Liver (tissue), 9 donors: Measurements from ENCODE around the gene ACTN1. TPM values are rescaled to one million over a fixed set of nuclear protein-coding genes. Genes with fewer than 3 reads are reported as not detected.
A peak's percentile ranks its signal among the peaks of the same experiment; 100 is the strongest.

Experiments
- DNase-seq: peaks from one replicate; pipeline ENCODE4 v3.0.0-alpha.2; 2017; ENCODE audit warnings: low spot score
- H3K27ac ChIP-seq, 2 donors: one replicate each; pipeline ENCODE4 v1.7.0; 2013; ENCODE audit warnings: inconsistent platforms in 2 of 2, low read length in 2 of 2, control low read depth in 1 of 2, low read depth in 1 of 2, mild to moderate bottlenecking in 1 of 2
- H3K27me3 ChIP-seq, 4 donors: one replicate each; pipeline versions ENCODE4 v1.6.1 to v1.7.0; 2013; ENCODE audit warnings: low read length in 3 of 4, inconsistent platforms in 1 of 4, mild to moderate bottlenecking in 1 of 4, moderate library complexity in 1 of 4; ENCODE audit not compliant: control insufficient read depth in 4 of 4, insufficient read depth in 4 of 4
- H3K36me3 ChIP-seq, 4 donors: one replicate each; pipeline versions ENCODE4 v1.6.1 to v1.7.0; 2013; ENCODE audit warnings: low read length in 3 of 4, mild to moderate bottlenecking in 3 of 4, low read depth in 1 of 4, moderate library complexity in 1 of 4; ENCODE audit not compliant: control insufficient read depth in 4 of 4, insufficient read depth in 3 of 4
- H3K4me1 ChIP-seq, 4 donors: one replicate each; pipeline versions ENCODE4 v1.6.1 to v1.7.0; 2013; ENCODE audit warnings: low read length in 3 of 4, mild to moderate bottlenecking in 3 of 4, moderate library complexity in 1 of 4; ENCODE audit not compliant: control insufficient read depth in 4 of 4, insufficient read depth in 4 of 4
- H3K4me3 ChIP-seq, 3 donors: one replicate each; pipeline versions ENCODE4 v1.6.1 to v1.7.0; 2013; ENCODE audit warnings: low read length in 3 of 3, control low read depth in 1 of 3, low read depth in 1 of 3, mild to moderate bottlenecking in 1 of 3
- H3K9ac ChIP-seq, 2 donors: one replicate each; pipeline ENCODE4 v1.7.0; 2013; ENCODE audit warnings: low read length in 2 of 2, mild to moderate bottlenecking in 2 of 2, moderate library complexity in 2 of 2, control low read depth in 1 of 2, low read depth in 1 of 2
- H3K9me3 ChIP-seq, 4 donors: one replicate each; pipeline versions ENCODE4 v1.6.1 to v1.7.0; 2013; ENCODE audit warnings: low read length in 3 of 4; ENCODE audit not compliant: control insufficient read depth in 4 of 4
- CTCF ChIP-seq: fragments of 150-350 bp; IDR thresholded peaks from 2 replicates; pipeline ENCODE4 v1.5.1; 2017; ENCODE audit warnings: improper control_type of control experiment, low read depth, low read length; ENCODE audit not compliant: missing input control
- EGR1 ChIP-seq, 2 donors: IDR thresholded peaks; 2 replicates each; pipeline ENCODE4 v1.6.1; 2016 to 2018; ENCODE audit warnings: antibody characterized with exemption in 2 of 2, low read depth in 2 of 2
- FOXA1 ChIP-seq: IDR thresholded peaks from 2 replicates; pipeline ENCODE4 v1.6.1; 2016; ENCODE audit warnings: antibody characterized with exemption
- FOXA2 ChIP-seq: IDR thresholded peaks from 2 replicates; pipeline ENCODE4 v1.6.1; 2016; ENCODE audit warnings: antibody characterized with exemption
- GABPA ChIP-seq, 2 donors: IDR thresholded peaks in 1 of 2; conservative IDR thresholded peaks in 1 of 2; 2 replicates each; pipeline ENCODE4 v1.6.1; 2016; ENCODE audit warnings: antibody characterized with exemption in 2 of 2, mild to moderate bottlenecking in 1 of 2, moderate library complexity in 1 of 2
- HNF4A ChIP-seq, 2 donors: conservative IDR thresholded peaks; 2 replicates each; pipeline ENCODE4 v1.6.1; 2016; ENCODE audit warnings: antibody characterized with exemption in 2 of 2, mild to moderate bottlenecking in 2 of 2
- HNF4G ChIP-seq: IDR thresholded peaks from 2 replicates; pipeline ENCODE4 v1.6.1; 2016; ENCODE audit warnings: antibody characterized with exemption
- JUND ChIP-seq, 2 donors: IDR thresholded peaks; 2 replicates each; pipeline ENCODE4 v1.6.1; 2016; ENCODE audit warnings: antibody characterized with exemption in 2 of 2
- NR2F2 ChIP-seq: IDR thresholded peaks from 2 replicates; pipeline ENCODE4 v1.6.1; 2016; ENCODE audit warnings: antibody characterized with exemption
- RAD21 ChIP-seq, 2 donors: IDR thresholded peaks; 2 replicates each; pipeline ENCODE4 v1.6.1; 2016; ENCODE audit warnings: antibody characterized with exemption in 2 of 2, mild to moderate bottlenecking in 2 of 2
- RXRA ChIP-seq, 2 donors: IDR thresholded peaks; 2 replicates each; pipeline ENCODE4 v1.6.1; 2017 to 2018; ENCODE audit warnings: antibody characterized with exemption in 2 of 2, mild to moderate bottlenecking in 1 of 2
- SP1 ChIP-seq: IDR thresholded peaks from 2 replicates; pipeline ENCODE4 v1.6.1; 2018; ENCODE audit warnings: antibody characterized with exemption, mild to moderate bottlenecking
- TAF1 ChIP-seq: conservative IDR thresholded peaks from 2 replicates; pipeline ENCODE4 v1.6.1; 2016; ENCODE audit warnings: antibody characterized with exemption, mild to moderate bottlenecking
- YY1 ChIP-seq: IDR thresholded peaks from 2 replicates; pipeline ENCODE4 v1.6.1; 2016; ENCODE audit warnings: antibody characterized with exemption, mild to moderate bottlenecking
- WGBS: extraction: QIAGEN DNeasy Blood & Tissue Kit; methylation state at CpG from one replicate; pipeline ENCODE4 v1.1.7; 2013; 5-methylcytosine and 5-hydroxymethylcytosine counted together
- polyA plus RNA-seq, 2 donors: library from polyadenylated mRNA; stranded (reverse) in 1 of 2; unstranded in 1 of 2; fragments of 200-250 nt in 1 of 2; fragments of >200 nt in 1 of 2; fragmentation: Nextera tagmentation in 1 of 2; extraction: Ambion mirVana in 1 of 2; gene quantifications; one replicate each; pipeline versions ENCODE4 v1.2.1 to v1.2.3, GENCODE V29; 2013 to 2015
- total RNA-seq, 2 donors: library from RNA; depleted of rRNA; stranded (reverse); fragments of >200 nt; gene quantifications; one replicate each; pipeline ENCODE4 v1.2.3, GENCODE V29; 2014
- TF ChIP-seq, protein P1 (sequence below): IDR thresholded peaks from 2 replicates; pipeline ENCODE4 v1.6.1; 2016; ENCODE audit warnings: antibody characterized with exemption
- TF ChIP-seq, protein P2 (sequence below): IDR thresholded peaks from 2 replicates; pipeline ENCODE4 v1.6.1; 2016; ENCODE audit warnings: antibody characterized with exemption
- TF ChIP-seq, protein P3 (sequence below): IDR thresholded peaks from 2 replicates; pipeline ENCODE4 v1.6.1; 2016; ENCODE audit warnings: antibody characterized with exemption
- TF ChIP-seq, protein P4 (sequence below): IDR thresholded peaks from 2 replicates; pipeline ENCODE4 v1.6.1; 2016; ENCODE audit warnings: antibody characterized with exemption, mild to moderate bottlenecking
- donor health status: healthy.
- donor health status: healthy.
- donor health status: healthy.
- donor health status: healthy.
- donor health status: healthy.

Gene ACTN1
- total and polyA plus RNA-seq, 4 donors: 36.2 to 100 (median 63.1) TPM

GRCh38 chr14:69003626-69004025 lies 24.5 kb upstream of the ACTN1 start:
- H3K27ac ChIP-seq: no peak overlapping the region
- no peak overlapping the region for H3K9ac ChIP-seq
- H3K9me3 ChIP-seq: no peaks in the 10 kb centered on the region
- TF ChIP-seq GABPA (IDR thresholded peaks at IDR 0.05 in 1 of 2, conservative IDR thresholded peaks at IDR 0.05 in 1 of 2) (no peak), RXRA (IDR thresholded peaks at IDR 0.05) (no peak), SP1 (no peak), YY1 (no peak)
- H3K36me3 ChIP-seq: no peaks in the 10 kb centered on the region
- H3K27me3 ChIP-seq: no peaks in the 10 kb centered on the region
- no peak overlapping the region for H3K4me3 ChIP-seq
- no peak for DNase-seq
- 93% methylated on average over 10 of the region's 10 CpGs for WGBS
- H3K4me1 ChIP-seq: no peaks in the 10 kb centered on the region

DNA sequence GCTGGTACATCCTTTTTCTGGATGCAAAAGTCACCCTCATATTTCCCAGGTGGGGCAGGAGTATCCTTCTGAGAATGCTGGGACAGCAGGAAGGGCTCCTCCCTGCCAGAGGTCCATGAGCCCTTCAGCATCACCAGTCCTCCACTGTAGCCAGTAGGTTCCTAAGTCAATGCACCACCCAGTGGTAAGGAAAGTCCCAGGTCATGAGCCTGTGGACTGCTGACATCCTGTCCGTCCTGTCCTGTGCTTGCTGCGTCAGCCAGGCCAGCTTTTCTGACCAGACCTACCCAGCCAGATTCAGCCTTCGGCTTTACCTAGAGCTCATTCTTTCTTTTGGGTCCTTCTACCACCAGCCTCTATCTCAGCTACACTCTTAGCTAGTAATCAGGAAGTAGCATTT lies 23.0 kb upstream of the ACTN1 start:
- 35% methylated on average over 3 of the region's 3 CpGs for WGBS
- no peak overlapping the region for H3K27ac ChIP-seq
- no peak for DNase-seq
- TF ChIP-seq RXRA (IDR thresholded peaks at IDR 0.05): peak; percentile 51 to 60
- peak; percentile 86 to 96 for TF ChIP-seq RAD21 (IDR thresholded peaks at IDR 0.05)
- peak; percentile 65 for TF ChIP-seq CTCF
- TF ChIP-seq NR2F2: no peak
- no peak for TF ChIP-seq EGR1 (IDR thresholded peaks at IDR 0.05; ENCODE audit: low read depth in 2 of 2)
- no peaks in the 10 kb centered on the region for H3K4me1 ChIP-seq
- no peak overlapping the region for H3K4me3 ChIP-seq
- H3K36me3 ChIP-seq: no peaks in the 10 kb centered on the region
- H3K27me3 ChIP-seq: no peaks in the 10 kb centered on the region
- H3K9ac ChIP-seq: no peak overlapping the region
- no peaks in the 10 kb centered on the region for H3K9me3 ChIP-seq

DNA sequence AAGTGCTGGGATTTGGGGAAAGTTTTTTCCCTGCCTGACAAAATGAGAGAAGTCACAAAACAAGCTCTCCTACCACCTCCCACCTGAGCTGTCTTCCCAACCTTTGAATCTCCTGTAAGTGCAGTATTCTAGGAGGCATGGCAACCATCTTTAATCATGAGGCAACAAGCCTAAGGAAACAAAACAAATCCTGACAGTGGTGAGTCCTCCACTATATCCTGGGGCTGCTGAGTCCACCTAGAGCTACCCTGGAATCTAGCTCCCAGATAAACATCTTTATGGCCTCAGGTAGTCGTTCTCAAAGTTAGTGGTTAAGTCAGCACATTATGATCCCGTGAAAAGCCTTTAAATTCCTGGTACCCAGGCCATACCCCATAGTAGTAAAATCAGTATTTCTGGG lies 22.3 kb upstream of the ACTN1 start:
- H3K27me3 ChIP-seq: no peaks in the 10 kb centered on the region
- H3K9me3 ChIP-seq: no peaks in the 10 kb centered on the region
- no peaks in the 10 kb centered on the region for H3K36me3 ChIP-seq
- no peaks in the 10 kb centered on the region for H3K4me1 ChIP-seq
- DNase-seq: no peak
- H3K4me3 ChIP-seq: no peak overlapping the region
- TF ChIP-seq RAD21 (IDR thresholded peaks at IDR 0.05): no peak
- no peak for TF ChIP-seq CTCF
- TF ChIP-seq SP1: no peak
- TF ChIP-seq, protein P1, sequence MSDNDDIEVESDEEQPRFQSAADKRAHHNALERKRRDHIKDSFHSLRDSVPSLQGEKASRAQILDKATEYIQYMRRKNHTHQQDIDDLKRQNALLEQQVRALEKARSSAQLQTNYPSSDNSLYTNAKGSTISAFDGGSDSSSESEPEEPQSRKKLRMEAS: no peak
- no peak for TF ChIP-seq GABPA (IDR thresholded peaks at IDR 0.05 in 1 of 2, conservative IDR thresholded peaks at IDR 0.05 in 1 of 2)
- no peak for TF ChIP-seq HNF4A (conservative IDR thresholded peaks at IDR 0.05)
- no peak for TF ChIP-seq FOXA1
- TF ChIP-seq JUND (IDR thresholded peaks at IDR 0.05): no peak
- no peak for TF ChIP-seq TAF1
- TF ChIP-seq HNF4G: no peak
- TF ChIP-seq, protein P2, sequence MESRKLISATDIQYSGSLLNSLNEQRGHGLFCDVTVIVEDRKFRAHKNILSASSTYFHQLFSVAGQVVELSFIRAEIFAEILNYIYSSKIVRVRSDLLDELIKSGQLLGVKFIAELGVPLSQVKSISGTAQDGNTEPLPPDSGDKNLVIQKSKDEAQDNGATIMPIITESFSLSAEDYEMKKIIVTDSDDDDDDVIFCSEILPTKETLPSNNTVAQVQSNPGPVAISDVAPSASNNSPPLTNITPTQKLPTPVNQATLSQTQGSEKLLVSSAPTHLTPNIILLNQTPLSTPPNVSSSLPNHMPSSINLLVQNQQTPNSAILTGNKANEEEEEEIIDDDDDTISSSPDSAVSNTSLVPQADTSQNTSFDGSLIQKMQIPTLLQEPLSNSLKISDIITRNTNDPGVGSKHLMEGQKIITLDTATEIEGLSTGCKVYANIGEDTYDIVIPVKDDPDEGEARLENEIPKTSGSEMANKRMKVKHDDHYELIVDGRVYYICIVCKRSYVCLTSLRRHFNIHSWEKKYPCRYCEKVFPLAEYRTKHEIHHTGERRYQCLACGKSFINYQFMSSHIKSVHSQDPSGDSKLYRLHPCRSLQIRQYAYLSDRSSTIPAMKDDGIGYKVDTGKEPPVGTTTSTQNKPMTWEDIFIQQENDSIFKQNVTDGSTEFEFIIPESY: no peak
- TF ChIP-seq, protein P3, sequence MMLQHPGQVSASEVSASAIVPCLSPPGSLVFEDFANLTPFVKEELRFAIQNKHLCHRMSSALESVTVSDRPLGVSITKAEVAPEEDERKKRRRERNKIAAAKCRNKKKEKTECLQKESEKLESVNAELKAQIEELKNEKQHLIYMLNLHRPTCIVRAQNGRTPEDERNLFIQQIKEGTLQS: no peak
- TF ChIP-seq, protein P4, sequence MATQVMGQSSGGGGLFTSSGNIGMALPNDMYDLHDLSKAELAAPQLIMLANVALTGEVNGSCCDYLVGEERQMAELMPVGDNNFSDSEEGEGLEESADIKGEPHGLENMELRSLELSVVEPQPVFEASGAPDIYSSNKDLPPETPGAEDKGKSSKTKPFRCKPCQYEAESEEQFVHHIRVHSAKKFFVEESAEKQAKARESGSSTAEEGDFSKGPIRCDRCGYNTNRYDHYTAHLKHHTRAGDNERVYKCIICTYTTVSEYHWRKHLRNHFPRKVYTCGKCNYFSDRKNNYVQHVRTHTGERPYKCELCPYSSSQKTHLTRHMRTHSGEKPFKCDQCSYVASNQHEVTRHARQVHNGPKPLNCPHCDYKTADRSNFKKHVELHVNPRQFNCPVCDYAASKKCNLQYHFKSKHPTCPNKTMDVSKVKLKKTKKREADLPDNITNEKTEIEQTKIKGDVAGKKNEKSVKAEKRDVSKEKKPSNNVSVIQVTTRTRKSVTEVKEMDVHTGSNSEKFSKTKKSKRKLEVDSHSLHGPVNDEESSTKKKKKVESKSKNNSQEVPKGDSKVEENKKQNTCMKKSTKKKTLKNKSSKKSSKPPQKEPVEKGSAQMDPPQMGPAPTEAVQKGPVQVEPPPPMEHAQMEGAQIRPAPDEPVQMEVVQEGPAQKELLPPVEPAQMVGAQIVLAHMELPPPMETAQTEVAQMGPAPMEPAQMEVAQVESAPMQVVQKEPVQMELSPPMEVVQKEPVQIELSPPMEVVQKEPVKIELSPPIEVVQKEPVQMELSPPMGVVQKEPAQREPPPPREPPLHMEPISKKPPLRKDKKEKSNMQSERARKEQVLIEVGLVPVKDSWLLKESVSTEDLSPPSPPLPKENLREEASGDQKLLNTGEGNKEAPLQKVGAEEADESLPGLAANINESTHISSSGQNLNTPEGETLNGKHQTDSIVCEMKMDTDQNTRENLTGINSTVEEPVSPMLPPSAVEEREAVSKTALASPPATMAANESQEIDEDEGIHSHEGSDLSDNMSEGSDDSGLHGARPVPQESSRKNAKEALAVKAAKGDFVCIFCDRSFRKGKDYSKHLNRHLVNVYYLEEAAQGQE: no peak
- TF ChIP-seq RXRA (IDR thresholded peaks at IDR 0.05): no peak
- TF ChIP-seq NR2F2: no peak
- no peak for TF ChIP-seq YY1
- TF ChIP-seq FOXA2: no peak
- TF ChIP-seq EGR1 (IDR thresholded peaks at IDR 0.05; ENCODE audit: low read depth in 2 of 2): no peak
- H3K27ac ChIP-seq: no peak overlapping the region
- 92% methylated on average over 2 of the region's 2 CpGs for WGBS
- no peak overlapping the region for H3K9ac ChIP-seq
